Loucy (cell line): ENCODE results near the gene CRABP1.

ENCODE experiments used
- H2AFZ ChIP-seq: fragments of 200-600 bp; sonication (generic); 2 replicates; pipeline ENCODE4 v1.6.0; 2016; ENCODE audit warnings: antibody characterized with exemption, mild to moderate bottlenecking, low read length, moderate library complexity
- H3F3A ChIP-seq: fragments of 200-600 bp; 2 replicates; pipeline ENCODE4 v1.6.0; 2016; ENCODE audit warnings: antibody characterized with exemption, low read depth, mild to moderate bottlenecking
- H3K27me3 ChIP-seq: fragments of 200-600 bp; sonication (generic); 2 replicates; pipeline ENCODE4 v1.6.1; 2014; ENCODE audit warnings: low read length, mild to moderate bottlenecking; ENCODE audit not compliant: insufficient read depth, poor library complexity, severe bottlenecking
- H3K36me3 ChIP-seq: fragments of 200-600 bp; sonication (generic); 2 replicates; pipeline ENCODE4 v1.6.1; 2016; ENCODE audit warnings: low read length; ENCODE audit not compliant: insufficient read depth
- H3K4me1 ChIP-seq: fragments of 200-600 bp; sonication (generic); 2 replicates; pipeline ENCODE4 v1.5.1; 2014; ENCODE audit warnings: low read length, mild to moderate bottlenecking; ENCODE audit not compliant: insufficient read depth, poor library complexity, severe bottlenecking
- H3K4me2 ChIP-seq: fragments of 200-600 bp; sonication (generic); 2 replicates; pipeline ENCODE4 v1.6.0; 2014; ENCODE audit warnings: antibody characterized with exemption, low read length, low read depth, mild to moderate bottlenecking; ENCODE audit not compliant: poor library complexity, severe bottlenecking
- H3K4me3 ChIP-seq: fragments of 200-600 bp; sonication (generic); 2 replicates; pipeline ENCODE4 v1.5.1; 2014; ENCODE audit warnings: low read length, mild to moderate bottlenecking, mixed read lengths; ENCODE audit not compliant: poor library complexity, severe bottlenecking
- H3K79me2 ChIP-seq: fragments of 200-600 bp; sonication (generic); 2 replicates; pipeline ENCODE4 v1.6.1; 2014; ENCODE audit warnings: low read length; ENCODE audit not compliant: insufficient read depth
- H3K9ac ChIP-seq: fragments of 200-600 bp; sonication (generic); 2 replicates; pipeline ENCODE4 v1.6.0; 2014; ENCODE audit warnings: mild to moderate bottlenecking, low read depth, low read length, moderate library complexity; ENCODE audit not compliant: poor library complexity, severe bottlenecking
- H3K9me2 ChIP-seq: fragments of 200-600 bp; sonication (generic); replicated peaks from 2 replicates; pipeline ENCODE4 v1.6.1; 2016; ENCODE audit warnings: low read depth, low read length, mixed read lengths
- H3K9me3 ChIP-seq: fragments of 200-600 bp; sonication (generic); 2 replicates; pipeline ENCODE4 v1.6.1; 2014; ENCODE audit warnings: mild to moderate bottlenecking, antibody characterized with exemption, low read length, low read depth; ENCODE audit not compliant: insufficient read depth
- H4K20me1 ChIP-seq: fragments of 200-600 bp; sonication (generic); 2 replicates; pipeline ENCODE4 v1.6.0; 2014; ENCODE audit warnings: antibody characterized with exemption, low read length, mild to moderate bottlenecking; ENCODE audit not compliant: insufficient read depth, poor library complexity, severe bottlenecking
- CTCF ChIP-seq: fragments of 200-600 bp; sonication (generic); conservative IDR thresholded peaks from 2 replicates; pipeline ENCODE4 v1.5.1; 2014; ENCODE audit warnings: mild to moderate bottlenecking, antibody characterized with exemption, low read length
- EZH2phosphoT487 ChIP-seq: fragments of 200-600 bp; IDR thresholded peaks from 2 replicates; pipeline ENCODE4 v1.6.1; 2018; ENCODE audit warnings: antibody characterized with exemption, mild to moderate bottlenecking, moderate library complexity, borderline replicate concordance

CRABP1 gene

GRCh38 chr15:78368651-78369050, 28.5 kb downstream of the CRABP1 start:
- H3K4me3 ChIP-seq = no peak overlapping the region

GRCh38 chr15:78369161-78369560, 29.0 kb downstream of the CRABP1 start:
- no peaks in the 10 kb centered on the region for H3K27me3 ChIP-seq
- no peaks in the 10 kb centered on the region for H3F3A ChIP-seq
- H3K9me2 ChIP-seq = no peaks in the 10 kb centered on the region
- H3K9me3 ChIP-seq = no peaks in the 10 kb centered on the region
- no peak overlapping the region for H3K9ac ChIP-seq
- H3K4me2 ChIP-seq = no peak overlapping the region
- H4K20me1 ChIP-seq = no peaks in the 10 kb centered on the region
- peaks cover 4% of the 10 kb centered on the region for H3K4me1 ChIP-seq
- TF ChIP-seq CTCF (no peak), EZH2phosphoT487 (no peak)
- no peak overlapping the region for H2AFZ ChIP-seq
- H3K4me3 ChIP-seq = no peak overlapping the region
- no peaks in the 10 kb centered on the region for H3K79me2 ChIP-seq
- no peaks in the 10 kb centered on the region for H3K36me3 ChIP-seq

More at GRCh38 chr15:78368651-78369050, 28.5 kb downstream of the CRABP1 start:
- no peaks in the 10 kb centered on the region for H3K9me2 ChIP-seq
- no peaks in the 10 kb centered on the region for H3K79me2 ChIP-seq
- no peak overlapping the region for H3K4me2 ChIP-seq
- H3K9ac ChIP-seq = no peak overlapping the region
- TF ChIP-seq EZH2phosphoT487 (no peak), CTCF (no peak)
- no peaks in the 10 kb centered on the region for H3K36me3 ChIP-seq
- no peak overlapping the region for H2AFZ ChIP-seq
- H3K9me3 ChIP-seq = no peaks in the 10 kb centered on the region
- no peaks in the 10 kb centered on the region for H4K20me1 ChIP-seq
- no peaks in the 10 kb centered on the region for H3F3A ChIP-seq
- H3K27me3 ChIP-seq = no peaks in the 10 kb centered on the region
- H3K4me1 ChIP-seq = peaks cover 4% of the 10 kb centered on the region

GRCh38 chr15:78370013-78370412, 29.9 kb downstream of the CRABP1 start:
- no peaks in the 10 kb centered on the region for H3K9me3 ChIP-seq
- no peaks in the 10 kb centered on the region for H3F3A ChIP-seq
- H3K4me3 ChIP-seq = no peak overlapping the region
- H3K36me3 ChIP-seq = no peaks in the 10 kb centered on the region
- H4K20me1 ChIP-seq = no peaks in the 10 kb centered on the region
- TF ChIP-seq CTCF = no peak
- no peak for TF ChIP-seq EZH2phosphoT487
- H3K4me1 ChIP-seq = peaks cover 6% of the 10 kb centered on the region
- no peaks in the 10 kb centered on the region for H3K9me2 ChIP-seq
- H3K9ac ChIP-seq = no peak overlapping the region
- H2AFZ ChIP-seq = no peak overlapping the region
- no peaks in the 10 kb centered on the region for H3K27me3 ChIP-seq
- no peaks in the 10 kb centered on the region for H3K79me2 ChIP-seq
- H3K4me2 ChIP-seq = no peak overlapping the region
